GM19240 (cell line): Measurements from ENCODE around the gene TTC28.
A peak's percentile ranks its signal among the peaks of the same experiment; 100 is the strongest.
"Not testable (repeated sequence)": the region's sequence is repeated elsewhere in the genome, so short reads cannot be mapped to it uniquely, and the experiment has no call there.

Experiments
- DNase-seq: peaks from one replicate; pipeline ENCODE4 v3.0.0; 2011; ENCODE audit warnings: low spot score; ENCODE audit not compliant: insufficient read length

Gene TTC28

GRCh38 chr22:28604966-28605761 is 74.5 kb downstream of the TTC28 start:
- no peak for DNase-seq

- DNase-seq, result no peak
These were observed 77.7 kb downstream of the TTC28 start for GRCh38 chr22:28601915-28602314.

DNA sequence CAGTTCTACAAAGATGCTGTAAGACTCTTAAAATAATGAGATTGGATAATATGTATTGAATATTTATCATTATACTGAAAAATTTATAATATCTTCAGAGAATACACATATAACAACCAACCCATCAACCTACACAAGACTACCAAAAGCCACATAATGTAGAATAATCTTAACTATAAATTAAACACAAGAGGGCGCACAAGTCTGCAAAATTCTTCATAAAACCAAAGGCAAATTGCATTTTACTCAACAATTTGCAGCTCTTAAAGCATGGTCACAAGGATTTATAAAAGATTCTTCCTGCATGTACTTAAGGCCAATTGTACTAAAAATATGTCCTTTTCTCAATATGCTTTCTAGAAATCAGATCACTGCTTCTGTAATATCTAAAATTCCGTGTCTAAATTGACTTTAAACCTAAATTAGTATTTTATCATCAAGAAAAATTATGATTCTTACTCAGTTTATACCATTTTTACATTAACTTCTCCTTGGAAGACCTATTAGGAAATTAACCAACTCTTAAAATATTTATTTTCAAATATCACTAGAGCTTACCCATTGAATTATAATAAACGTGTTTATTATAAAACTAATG is 79.0 kb downstream of the TTC28 start:
- peak; percentile 1 for DNase-seq

- no peak for DNase-seq
These were observed 79.9 kb downstream of the TTC28 start for GRCh38 chr22:28599693-28600092.

- no peak for DNase-seq
These were observed 82.0 kb downstream of the TTC28 start for GRCh38 chr22:28597665-28598064.

DNA sequence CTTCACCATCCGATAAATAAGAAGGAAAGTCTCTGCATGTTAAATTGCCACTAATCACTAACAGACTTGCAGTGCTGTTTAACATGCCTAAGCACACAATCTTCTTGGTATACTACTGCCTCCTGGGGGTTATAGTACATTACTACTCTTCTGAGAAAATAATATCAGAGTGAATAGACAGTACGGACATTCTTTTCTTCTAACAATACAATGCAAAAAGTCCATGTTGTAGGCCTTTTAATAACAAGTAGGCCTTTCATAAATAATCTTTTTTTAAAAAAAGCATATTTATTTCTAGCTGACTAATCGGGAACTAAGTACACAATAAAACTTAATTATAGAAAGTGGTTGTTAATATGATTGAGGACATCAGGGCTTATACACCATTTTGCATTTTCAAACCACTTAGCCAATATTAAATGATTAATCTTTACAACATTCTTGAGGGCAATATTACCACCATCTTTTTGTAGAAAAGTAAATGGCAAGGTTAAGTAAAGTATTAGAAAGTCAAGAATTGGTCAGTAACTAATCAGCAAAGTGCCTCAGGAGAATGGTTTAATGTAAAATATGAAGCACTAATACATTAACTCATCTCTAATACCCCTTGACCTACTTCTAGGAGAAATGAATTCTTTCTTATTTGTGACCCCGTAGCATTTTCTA is 84.7 kb downstream of the TTC28 start:
- DNase-seq, result no peak

GRCh38 chr22:28594076-28594796 is 85.4 kb downstream of the TTC28 start:
- DNase-seq, result no peak

DNA sequence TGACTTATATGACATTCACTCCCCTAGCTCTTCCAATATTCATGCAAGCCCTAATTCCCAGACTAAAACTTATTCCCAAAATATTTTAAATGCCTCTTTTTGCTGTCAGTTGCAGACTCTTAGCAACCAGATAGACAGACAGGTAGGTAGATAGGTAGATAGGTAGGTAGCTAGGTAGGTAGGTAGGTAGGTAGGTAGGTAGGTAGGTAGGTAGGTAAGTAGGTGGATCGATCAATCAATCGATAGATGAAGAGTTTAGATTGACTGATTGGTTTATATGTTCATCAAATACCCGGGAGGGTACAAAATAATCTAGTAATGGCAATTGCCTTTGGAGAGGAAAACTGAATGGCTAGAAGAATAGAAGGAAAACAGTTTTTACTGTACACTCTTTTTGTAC is 86.3 kb downstream of the TTC28 start:
- DNase-seq, result no peak

- no peak for DNase-seq
These were observed 90.4 kb downstream of the TTC28 start for GRCh38 chr22:28589102-28589750.

DNA sequence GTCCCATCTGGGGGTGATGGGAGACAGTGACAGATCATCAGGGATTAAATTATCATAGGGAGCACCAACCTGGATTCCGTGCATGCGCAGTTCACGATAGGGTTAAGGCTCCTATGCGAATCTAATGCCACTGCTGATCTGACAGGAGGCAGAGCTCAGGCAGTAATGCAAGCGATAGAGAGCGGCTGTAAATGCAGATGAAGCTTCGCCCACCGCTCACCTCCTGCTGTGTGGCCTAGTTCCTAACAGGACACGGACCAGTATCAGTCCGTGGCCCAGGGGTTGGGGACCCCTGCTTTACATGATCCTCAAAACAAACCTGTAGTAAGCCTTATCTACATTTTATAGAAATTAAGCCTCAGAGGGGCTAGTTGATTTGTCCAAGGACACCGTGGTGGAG is 94.3 kb downstream of the TTC28 start:
- DNase-seq, result no peak

DNA sequence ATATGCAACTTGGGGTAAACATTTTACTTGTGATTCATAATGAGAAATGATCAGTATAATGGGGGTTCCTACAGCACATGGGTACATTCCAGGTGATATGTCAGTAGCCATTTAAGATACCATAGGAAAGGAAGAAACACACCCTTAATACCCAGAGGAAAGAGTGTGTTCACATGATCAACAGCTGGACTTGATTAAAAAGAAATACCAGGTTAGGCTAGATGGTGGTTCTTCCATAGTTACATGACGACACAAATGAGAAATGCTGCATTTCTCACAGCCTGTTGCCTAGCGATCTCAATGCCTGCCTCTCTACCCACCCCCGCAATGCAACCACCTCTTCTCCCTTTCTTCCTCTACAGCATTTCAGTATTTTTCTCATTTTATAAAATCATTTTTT is 96.8 kb downstream of the TTC28 start:
- DNase-seq, result no peak

DNA sequence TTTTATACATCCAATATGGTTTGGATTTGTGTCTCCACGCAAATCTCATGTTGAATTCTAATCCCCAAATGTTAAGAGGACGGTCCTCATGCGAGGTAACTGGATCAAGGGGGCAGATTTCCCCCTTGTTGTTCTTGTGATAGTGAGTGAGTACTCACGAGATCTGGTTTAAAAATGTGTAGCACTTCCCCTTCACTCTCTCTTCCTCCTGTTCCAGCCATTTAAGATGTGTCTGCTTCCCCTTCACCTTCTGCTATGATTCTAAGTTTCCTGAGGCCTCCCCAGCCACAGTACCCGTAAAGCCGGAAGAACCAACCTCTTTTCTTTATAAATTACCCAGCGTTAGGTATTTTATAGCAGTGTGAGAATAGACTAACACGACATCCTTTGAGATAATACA is 98.6 kb downstream of the TTC28 start:
- DNase-seq, result no peak

- DNase-seq, result no peak
These were observed 103.5 kb downstream of the TTC28 start for GRCh38 chr22:28576162-28576561.

- no peak for DNase-seq
These were observed 105.4 kb downstream of the TTC28 start for GRCh38 chr22:28574159-28574788.

DNA sequence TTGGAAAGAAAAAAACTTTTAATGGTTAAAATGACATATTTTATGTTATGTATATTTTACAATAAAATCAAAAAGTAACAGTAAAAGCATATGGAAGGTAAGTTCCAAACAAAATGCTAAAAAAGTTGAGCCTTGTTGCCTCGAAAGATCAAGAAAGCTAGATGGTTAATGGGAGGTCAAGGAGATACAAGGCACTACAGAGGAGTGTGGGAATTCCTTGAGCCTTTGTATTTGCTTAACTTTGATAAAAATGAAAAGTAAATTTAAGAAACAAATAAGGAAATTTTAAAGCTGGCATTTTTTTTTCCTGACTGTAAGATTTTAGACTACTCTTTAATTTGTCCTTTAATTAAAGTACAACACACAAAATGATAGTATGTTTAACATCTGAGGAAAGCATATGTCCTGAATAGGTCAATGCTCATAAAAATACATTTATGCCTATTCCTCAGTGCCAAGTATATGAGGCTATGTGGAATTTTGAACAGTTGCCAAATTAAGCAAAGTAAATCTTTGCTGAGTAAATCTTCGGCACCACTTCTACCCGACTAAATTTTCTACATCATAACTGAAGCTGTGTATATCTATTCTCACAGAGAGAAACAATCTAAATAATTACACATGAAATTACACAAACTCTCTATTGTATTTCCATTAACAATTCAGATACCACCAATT is 108.8 kb downstream of the TTC28 start:
- DNase-seq, result no peak

- not testable (repeated sequence) for DNase-seq
These were observed 110.7 kb downstream of the TTC28 start for GRCh38 chr22:28568974-28569373.

DNA sequence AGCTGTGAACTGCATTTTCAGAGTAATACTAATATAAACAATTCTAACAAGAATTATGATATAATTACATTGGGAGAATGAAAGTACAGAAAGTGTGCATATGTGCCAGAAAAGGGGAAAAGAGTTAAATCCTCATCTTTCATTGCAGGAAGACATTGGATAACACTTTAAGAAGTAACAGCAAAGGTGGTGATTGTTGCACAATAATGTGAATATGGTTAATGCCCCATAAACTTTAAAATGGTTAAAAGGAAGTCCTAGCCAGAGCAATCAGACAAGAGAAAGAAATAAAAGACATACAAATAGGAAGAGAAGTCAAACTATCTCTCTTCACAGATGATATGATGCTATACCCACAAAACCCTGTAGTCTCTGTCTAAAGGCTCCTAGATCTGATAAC is 111.5 kb downstream of the TTC28 start:
- no peak for DNase-seq

DNA sequence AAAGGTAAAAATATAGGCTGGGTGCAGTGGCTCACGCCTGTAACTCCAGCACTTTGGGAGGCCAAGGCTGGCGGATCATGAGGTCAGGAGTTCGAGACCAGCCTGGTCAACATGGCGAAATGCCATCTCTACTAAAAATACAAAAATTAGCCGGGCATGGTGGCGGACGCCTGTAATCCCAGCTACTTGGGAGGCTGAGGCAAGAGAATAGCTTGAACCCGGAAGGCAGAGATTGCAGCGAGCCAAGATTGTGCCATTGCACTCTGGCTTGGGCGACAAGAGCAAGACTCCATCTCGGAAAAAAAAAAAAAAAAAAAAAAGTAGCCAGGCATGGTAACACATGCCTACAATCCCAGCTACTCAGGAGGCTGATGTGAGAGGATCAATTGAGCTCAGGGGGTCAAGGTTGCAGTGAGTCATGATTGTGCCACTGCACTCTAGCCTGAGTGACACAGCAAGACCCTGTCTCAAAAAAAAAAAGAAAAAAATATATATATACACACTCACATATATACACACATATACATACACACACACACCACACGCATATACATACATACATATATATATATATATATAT is 112.6 kb downstream of the TTC28 start:
- not testable (repeated sequence) for DNase-seq

DNA sequence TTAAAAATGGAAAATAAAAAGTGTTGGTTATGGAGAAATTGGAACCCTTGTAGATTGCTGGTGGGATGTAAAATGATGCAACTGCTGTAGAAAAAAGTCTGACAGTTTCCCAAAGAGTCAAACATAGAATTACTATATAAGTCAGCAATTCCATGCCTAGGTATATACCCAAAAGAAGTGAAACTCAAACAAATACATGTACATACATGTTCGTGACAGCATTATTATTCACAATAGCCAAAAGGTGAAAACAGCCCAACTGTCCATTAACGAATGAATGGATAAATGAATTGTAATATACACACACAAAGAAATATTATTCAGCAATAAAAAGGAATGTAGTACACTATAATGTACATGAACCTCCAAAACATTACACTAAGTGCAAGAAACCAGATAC is 116.0 kb downstream of the TTC28 start:
- no peak for DNase-seq

DNA sequence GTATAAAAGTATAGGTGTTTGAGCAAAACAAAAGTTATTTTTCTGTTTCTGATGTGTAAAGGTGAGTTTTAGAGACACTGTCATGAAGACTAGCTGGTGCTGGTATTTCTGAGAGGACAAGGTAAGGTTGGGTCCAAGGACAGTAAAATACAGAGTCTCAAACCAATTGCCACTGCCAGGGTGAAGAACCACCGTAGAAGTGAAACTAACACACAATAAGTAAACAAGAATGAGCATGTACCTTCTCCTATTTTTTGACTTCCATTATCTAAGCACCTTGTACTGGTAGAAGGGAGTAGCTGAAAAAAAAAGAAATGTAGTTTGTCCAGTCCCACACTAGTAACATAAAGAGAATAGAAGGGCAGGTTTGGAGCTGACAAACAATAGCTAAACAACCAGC is 117.3 kb downstream of the TTC28 start:
- no peak for DNase-seq
